ENCODE measurements around the gene SELENOV. TPM values are rescaled to one million over a fixed set of nuclear protein-coding genes. Genes with fewer than 3 reads are reported as not detected.

The SELENOV gene
- total and polyA plus RNA-seq, 9 of the 15 experiments (the other 6 are each of a cell fraction or from before 2014, with no cell fraction given) = 0.04 to 0.09 (median 0.06) TPM; not detected in 4

DNA sequence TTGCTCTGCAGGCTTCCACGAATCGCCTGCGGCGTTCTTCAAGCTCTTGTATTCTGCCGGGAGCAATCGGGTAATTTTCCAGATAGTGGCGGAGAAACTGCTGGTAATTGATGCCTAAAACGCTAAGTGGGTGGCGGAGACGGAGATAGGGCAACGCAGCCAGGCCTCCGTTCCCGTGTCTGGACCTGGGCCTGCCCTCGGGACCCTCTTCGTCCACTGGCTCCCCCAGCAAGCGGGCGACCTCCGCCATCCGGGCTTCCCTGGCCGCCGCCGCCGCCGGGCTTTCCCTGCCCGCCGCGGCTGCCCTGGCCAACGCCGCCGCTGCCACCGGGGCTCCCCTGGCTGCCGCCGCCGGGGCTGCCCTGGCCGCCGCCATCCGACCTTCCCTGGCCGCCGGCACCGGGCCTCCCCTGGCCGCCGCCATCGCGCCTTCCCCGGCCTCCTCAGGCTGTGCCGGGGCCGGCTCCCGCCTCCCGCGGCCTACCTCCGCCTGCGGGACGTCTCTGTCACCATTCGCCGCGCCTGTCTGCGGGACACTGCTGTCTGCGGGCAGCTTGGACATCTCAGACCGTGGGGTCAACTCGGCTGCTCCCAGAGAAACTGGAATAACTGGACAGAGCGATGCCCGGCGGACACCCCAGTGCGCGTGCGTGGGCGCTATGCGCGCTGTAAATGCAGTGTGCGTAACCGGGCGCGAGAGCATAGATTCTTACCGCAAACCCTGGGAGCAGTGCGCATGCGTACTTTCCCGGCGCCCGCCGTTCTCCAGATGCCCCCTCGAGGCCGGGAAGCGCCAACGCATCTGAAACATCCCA lies 24.8 kb downstream of the SELENOV start, which contains the start of gene EID2 (continued):
- TF ChIP-seq ZNF75A (CRISPR knock-in tag; IDR thresholded peaks at IDR 0.05) = no peak
- no peak for TF ChIP-seq EZH2 (IDR thresholded peaks at IDR 0.05; ENCODE audit: borderline replicate concordance, low read depth, low read length)
- 0 out of 2 replicates have a peak, but pooled peaks have one; percentile 14 for TF ChIP-seq POLR2H (tag; IDR thresholded peaks at IDR 0.05; ENCODE audit: low read depth)
- no peak for TF ChIP-seq TAF15 (IDR thresholded peaks at IDR 0.05; ENCODE audit: low read depth, low read length)
- peak; percentile 88 for TF ChIP-seq RBBP5 (IDR thresholded peaks at IDR 0.05; ENCODE audit: borderline replicate concordance, insufficient read depth, low read length, poor library complexity, severe bottlenecking)
- TF ChIP-seq, protein P1, sequence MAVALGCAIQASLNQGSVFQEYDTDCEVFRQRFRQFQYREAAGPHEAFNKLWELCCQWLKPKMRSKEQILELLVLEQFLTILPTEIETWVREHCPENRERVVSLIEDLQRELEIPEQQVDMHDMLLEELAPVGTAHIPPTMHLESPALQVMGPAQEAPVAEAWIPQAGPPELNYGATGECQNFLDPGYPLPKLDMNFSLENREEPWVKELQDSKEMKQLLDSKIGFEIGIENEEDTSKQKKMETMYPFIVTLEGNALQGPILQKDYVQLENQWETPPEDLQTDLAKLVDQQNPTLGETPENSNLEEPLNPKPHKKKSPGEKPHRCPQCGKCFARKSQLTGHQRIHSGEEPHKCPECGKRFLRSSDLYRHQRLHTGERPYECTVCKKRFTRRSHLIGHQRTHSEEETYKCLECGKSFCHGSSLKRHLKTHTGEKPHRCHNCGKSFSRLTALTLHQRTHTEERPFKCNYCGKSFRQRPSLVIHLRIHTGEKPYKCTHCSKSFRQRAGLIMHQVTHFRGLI (CRISPR knock-in tag; IDR thresholded peaks at IDR 0.05) = no peak
- TF ChIP-seq TOE1 (IDR thresholded peaks at IDR 0.05; ENCODE audit: borderline replicate concordance) = no peak
- TF ChIP-seq TOE1 (CRISPR knock-in tag; IDR thresholded peaks at IDR 0.05; ENCODE audit: borderline replicate concordance, low read depth) = no peak
- no peak for TF ChIP-seq FOXM1 (IDR thresholded peaks at IDR 0.05; ENCODE audit: low read depth)
- TF ChIP-seq FOXM1 (CRISPR knock-in tag; IDR thresholded peaks at IDR 0.05; ENCODE audit: low read depth) = no peak
- TF ChIP-seq ZNF592 (IDR thresholded peaks at IDR 0.05) = 0 out of 2 replicates have a peak, but pooled peaks have one; percentile 6
- peak in 1 of 2 experiments; percentile 71; a peak in 2 of 4 replicates for TF ChIP-seq RCOR1 (IDR thresholded peaks at IDR 0.05; ENCODE audit: borderline replicate concordance in 1 of 2, low read depth in 2 of 2, low read length in 2 of 2)
- TF ChIP-seq CREM (IDR thresholded peaks at IDR 0.05; ENCODE audit: low read depth) = peak; percentile 65
- TF ChIP-seq GMEB1 (CRISPR knock-in tag; IDR thresholded peaks at IDR 0.05) = peak; percentile 77
- TF ChIP-seq CREB5 (CRISPR knock-in tag; IDR thresholded peaks at IDR 0.05) = no peak
- peak; percentile 91 for TF ChIP-seq POLR2G (IDR thresholded peaks at IDR 0.05; ENCODE audit: low read depth, low read length)
- peak; percentile 67 for TF ChIP-seq TAF1 (IDR thresholded peaks at IDR 0.05; ENCODE audit: control insufficient read depth, extremely low read depth, insufficient read depth, low read length, severe bottlenecking)

Measured in K562 (cell line).